GM06990 (cell line): ENCODE data around the gene HMX1.

ENCODE experiments used
- DNase-seq: peaks from one replicate; pipeline ENCODE4 v3.0.0-alpha.2; 2011; ENCODE audit not compliant: insufficient read length; ENCODE audit errors: extremely low read depth
- H3K27me3 ChIP-seq: replicated peaks from 2 replicates; pipeline ENCODE4 v1.6.0; 2011; ENCODE audit warnings: low read length; ENCODE audit not compliant: control insufficient read depth, insufficient read depth
- H3K36me3 ChIP-seq: 2 replicates; pipeline ENCODE4 v1.5.1; 2011; ENCODE audit warnings: low read length; ENCODE audit not compliant: control insufficient read depth, insufficient read depth
- H3K4me3 ChIP-seq: replicated peaks from 2 replicates; pipeline ENCODE4 v1.5.1; 2011; ENCODE audit warnings: low read depth, mild to moderate bottlenecking, control low read depth, low read length
- TF ChIP-seq, protein P1 (sequence below): IDR thresholded peaks from 2 replicates; pipeline ENCODE4 v1.5.1; 2011; ENCODE audit warnings: low read length, control low read depth, mild to moderate bottlenecking, inconsistent platforms; ENCODE audit not compliant: insufficient read depth, poor library complexity, severe bottlenecking

HMX1 gene

DNA sequence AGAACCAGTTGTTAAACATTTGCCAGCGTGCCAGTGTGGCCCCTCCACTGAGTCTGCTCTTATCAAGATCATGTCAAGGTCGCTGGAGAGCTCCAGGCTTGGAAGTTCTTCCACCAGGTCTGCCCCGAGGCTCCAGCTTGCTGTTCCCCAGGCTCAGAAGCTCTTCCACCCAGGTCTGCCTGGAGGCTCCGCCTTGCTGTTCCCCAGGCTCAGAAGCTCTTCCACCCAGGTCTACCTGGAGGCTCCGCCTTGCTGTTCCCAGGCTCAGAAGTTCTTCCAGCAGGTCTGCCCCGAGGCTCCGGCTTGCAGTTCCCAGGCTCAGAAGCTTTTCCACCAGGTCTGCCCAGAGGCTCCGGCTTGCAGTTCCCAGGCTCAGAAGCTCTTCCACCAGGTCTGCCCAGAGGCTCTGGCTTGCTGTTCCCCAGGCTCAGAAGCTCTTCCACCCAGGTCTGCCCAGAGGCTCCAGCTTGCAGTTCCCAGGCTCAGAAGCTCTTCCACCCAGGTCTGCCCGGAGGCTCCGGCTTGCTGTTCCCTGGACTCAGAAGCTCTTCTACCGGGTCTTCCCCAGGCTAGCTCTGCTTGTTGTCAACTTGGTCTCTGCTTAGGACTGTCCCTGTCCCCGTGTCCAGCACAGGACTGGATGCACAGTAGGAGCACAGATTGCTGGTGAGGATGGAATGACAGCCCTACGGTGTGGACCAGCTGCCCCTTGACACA is 54.4 kb downstream of the HMX1 start:
- Histone ChIP-seq H3K36me3 (no peaks in the 10 kb centered on the region), H3K4me3 (no peak overlapping the region), H3K27me3 (no peaks in the 10 kb centered on the region)
- DNase-seq: no peak
- TF ChIP-seq, protein P1, sequence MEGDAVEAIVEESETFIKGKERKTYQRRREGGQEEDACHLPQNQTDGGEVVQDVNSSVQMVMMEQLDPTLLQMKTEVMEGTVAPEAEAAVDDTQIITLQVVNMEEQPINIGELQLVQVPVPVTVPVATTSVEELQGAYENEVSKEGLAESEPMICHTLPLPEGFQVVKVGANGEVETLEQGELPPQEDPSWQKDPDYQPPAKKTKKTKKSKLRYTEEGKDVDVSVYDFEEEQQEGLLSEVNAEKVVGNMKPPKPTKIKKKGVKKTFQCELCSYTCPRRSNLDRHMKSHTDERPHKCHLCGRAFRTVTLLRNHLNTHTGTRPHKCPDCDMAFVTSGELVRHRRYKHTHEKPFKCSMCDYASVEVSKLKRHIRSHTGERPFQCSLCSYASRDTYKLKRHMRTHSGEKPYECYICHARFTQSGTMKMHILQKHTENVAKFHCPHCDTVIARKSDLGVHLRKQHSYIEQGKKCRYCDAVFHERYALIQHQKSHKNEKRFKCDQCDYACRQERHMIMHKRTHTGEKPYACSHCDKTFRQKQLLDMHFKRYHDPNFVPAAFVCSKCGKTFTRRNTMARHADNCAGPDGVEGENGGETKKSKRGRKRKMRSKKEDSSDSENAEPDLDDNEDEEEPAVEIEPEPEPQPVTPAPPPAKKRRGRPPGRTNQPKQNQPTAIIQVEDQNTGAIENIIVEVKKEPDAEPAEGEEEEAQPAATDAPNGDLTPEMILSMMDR: no peak
